ENCODE data around the gene TMEM175. TPM values are rescaled to one million over a fixed set of nuclear protein-coding genes. Genes with fewer than 3 reads are reported as not detected.
A peak's percentile ranks its signal among the peaks of the same experiment; 100 is the strongest.

TMEM175 gene
- total and polyA plus RNA-seq, 9 of the 15 experiments (the other 6 are each of a cell fraction or from before 2014, with no cell fraction given), result 0.13 to 30.9 (median 9.4) TPM

GRCh38 chr4:993111-994029, 61.1 kb downstream of the TMEM175 start, which contains the start of gene SLC26A1 (continued):
- TF ChIP-seq TSHZ1 (CRISPR knock-in tag; IDR thresholded peaks at IDR 0.05), result no peak
- no peak for TF ChIP-seq ZNF232 (CRISPR knock-in tag; IDR thresholded peaks at IDR 0.05)
- TF ChIP-seq ZBTB17 (CRISPR knock-in tag; IDR thresholded peaks at IDR 0.05), result 0 out of 2 replicates have a peak, but pooled peaks have one; percentile 36
- no peak for TF ChIP-seq TBL1XR1 (IDR thresholded peaks at IDR 0.05; ENCODE audit: low read length in 2 of 2)
- TF ChIP-seq ZNF24 (IDR thresholded peaks at IDR 0.05), result no peak
- TF ChIP-seq ZSCAN32 (CRISPR knock-in tag; IDR thresholded peaks at IDR 0.05), result no peak
- no peak for TF ChIP-seq USF2 (CRISPR knock-in tag; IDR thresholded peaks at IDR 0.05)
- no peak for TF ChIP-seq ZNF282 (CRISPR knock-in tag; IDR thresholded peaks at IDR 0.05)
- peak; percentile 74 for TF ChIP-seq CREB3 (tag; conservative IDR thresholded peaks at IDR 0.05; ENCODE audit: low read depth)
- no peak for TF ChIP-seq ZFP30 (CRISPR knock-in tag; IDR thresholded peaks at IDR 0.05; ENCODE audit: borderline replicate concordance)
- TF ChIP-seq ZHX1 (conservative IDR thresholded peaks at IDR 0.05; ENCODE audit: low read length), result no peak
- TF ChIP-seq NR2C2 (CRISPR knock-in tag; IDR thresholded peaks at IDR 0.05), result no peak
- no peak for TF ChIP-seq NR2C2 (tag; IDR thresholded peaks at IDR 0.05)
- TF ChIP-seq EWSR1 (IDR thresholded peaks at IDR 0.05; ENCODE audit: borderline replicate concordance, low read depth, partially characterized antibody), result no peak
- TF ChIP-seq HOMEZ (CRISPR knock-in tag; IDR thresholded peaks at IDR 0.05), result no peak
- no peak for TF ChIP-seq RUNX1 (IDR thresholded peaks at IDR 0.05; ENCODE audit: low read depth)
- TF ChIP-seq KDM5B (IDR thresholded peaks at IDR 0.05; ENCODE audit: insufficient replicate concordance, low read depth, low read length), result peak; percentile 31

Measured in K562 (cell line).